K562 (cell line): ENCODE data around the gene CYTH1. TPM values are rescaled to one million over a fixed set of nuclear protein-coding genes. Genes with fewer than 3 reads are reported as not detected.

ENCODE experiments used
- ATAC-seq: fragments of 200-7000 bp; cut with Tn5 transposase; 3 replicates; pipeline ENCODE4 v1.9.1; 2020; ENCODE audit warnings: moderate library complexity
- BruUV-seq: library from RNA; stranded (reverse); fragments of 400-500 nt; replicated peaks from 2 replicates; lab custom pipeline; 2021; lab: Mats Ljungman, UMichigan
- CTCF ChIA-PET: fragments of 300-600 bp; formaldehyde crosslinking; extraction: SDS; loops from one replicate; lab custom pipeline; 2021; ENCODE audit warnings: low intra/inter-chr PET ratio; lab: Yijun Ruan, JAX
- POLR2A ChIA-PET: fragments of 300-600, 350-650 bp; sonication (Branson Sonifier 250); formaldehyde crosslinking; extraction: SDS; loops from one replicate; lab custom pipeline; 2021; ENCODE audit warnings: antibody characterized with exemption, inconsistent platforms; lab: Yijun Ruan, JAX
- DNase-seq, 4 experiments: peaks; one replicate each; pipeline versions ENCODE4 v3.0.0 to v3.0.0-alpha.2; 2011 to 2018; ENCODE audit warnings: low spot score in 3 of 4, mixed read lengths in 3 of 4; ENCODE audit errors: extremely low read depth in 1 of 4
- FAIRE-seq: peaks from 2 replicates; lab custom pipeline; 2011; peaks lifted over from hg19 to GRCh38; lab: Jason Lieb, UNC
- H2AFZ ChIP-seq: 2 replicates; pipeline ENCODE4 v1.6.0; 2011; ENCODE audit warnings: low read depth, low read length, control low read depth, inconsistent platforms
- H3K27ac ChIP-seq: fragments of 200-600 bp; 3 replicates; pipeline ENCODE4 v1.8.0; 2011; ENCODE audit warnings: low read depth, mild to moderate bottlenecking, control low read depth, inconsistent platforms, low read length, moderate library complexity, mixed read lengths; ENCODE audit errors: extremely low read depth
- H3K27me3 ChIP-seq, 2 experiments: fragments of 300-600 bp in 1 of 2; 2 replicates in 1 of 2; 3 replicates in 1 of 2; pipeline versions ENCODE4 v1.6.0 to v1.8.0; 2011; ENCODE audit warnings: inconsistent platforms in 2 of 2, low read length in 2 of 2, mild to moderate bottlenecking in 1 of 2, mixed read lengths in 1 of 2, moderate library complexity in 1 of 2; ENCODE audit not compliant: control insufficient read depth in 2 of 2, insufficient read depth in 2 of 2
- H3K36me3 ChIP-seq: fragments of 300-600 bp; 3 replicates; pipeline ENCODE4 v1.8.0; 2011; ENCODE audit warnings: mild to moderate bottlenecking, low read length, inconsistent platforms; ENCODE audit not compliant: control insufficient read depth, insufficient read depth
- H3K4me1 ChIP-seq, 2 experiments: fragments of 200-600 bp in 1 of 2; replicated peaks in 1 of 2; 2 replicates in 1 of 2; 3 replicates in 1 of 2; pipeline versions ENCODE4 v1.5.1 to v1.8.0; 2011; ENCODE audit warnings: inconsistent platforms in 2 of 2, low read length in 2 of 2, mild to moderate bottlenecking in 1 of 2, mixed read lengths in 1 of 2, moderate library complexity in 1 of 2; ENCODE audit not compliant: control insufficient read depth in 2 of 2, insufficient read depth in 2 of 2
- H3K4me2 ChIP-seq: 2 replicates; pipeline ENCODE4 v1.6.1; 2011; ENCODE audit warnings: low read length, control low read depth, inconsistent platforms, mixed read lengths; ENCODE audit not compliant: insufficient read depth
- H3K4me3 ChIP-seq: fragments of 200-600 bp; sonication (generic), shearing (Covaris generic); 2 replicates; pipeline ENCODE4 v1.5.1; 2016; ENCODE audit warnings: control low read depth, inconsistent platforms
- H3K79me2 ChIP-seq: fragments of 200-600 bp; 3 replicates; pipeline ENCODE4 v1.8.0; 2011; ENCODE audit warnings: low read length, inconsistent platforms; ENCODE audit not compliant: control insufficient read depth, insufficient read depth
- H3K9ac ChIP-seq, 2 experiments: 2 replicates each; pipeline versions ENCODE4 v1.6.0 to v1.6.1; 2011; ENCODE audit warnings: low read depth in 2 of 2, low read length in 2 of 2, control low read depth in 1 of 2, inconsistent platforms in 1 of 2, mild to moderate bottlenecking in 1 of 2, mixed read lengths in 1 of 2; ENCODE audit not compliant: insufficient read depth in 1 of 2
- H3K9me1 ChIP-seq: one replicate; pipeline ENCODE4 v1.6.0; 2011; ENCODE audit warnings: inconsistent platforms, mild to moderate bottlenecking, low read length, moderate library complexity; ENCODE audit not compliant: control insufficient read depth, insufficient read depth
- H3K9me3 ChIP-seq: replicated peaks from 2 replicates; pipeline ENCODE4 v1.5.1; 2011; ENCODE audit warnings: low read depth, low read length, inconsistent platforms; ENCODE audit not compliant: control insufficient read depth, insufficient read depth
- H4K20me1 ChIP-seq: replicated peaks from 2 replicates; pipeline ENCODE4 v1.6.1; 2011; ENCODE audit warnings: low read length, inconsistent platforms, mixed read lengths; ENCODE audit not compliant: control insufficient read depth, insufficient read depth
- CREB3 ChIP-seq: fragments of 450-650 bp; conservative IDR thresholded peaks from 2 replicates; pipeline ENCODE4 v1.6.1; 2016; ENCODE audit warnings: missing genetic modification characterization, low read depth, mild to moderate bottlenecking, missing compliant biosample characterization, moderate library complexity
- MEF2A ChIP-seq: IDR thresholded peaks from 2 replicates; pipeline ENCODE4 v1.6.1; 2011; ENCODE audit warnings: low read depth, mild to moderate bottlenecking, low read length, moderate library complexity; ENCODE audit not compliant: control insufficient read depth
- NR0B1 ChIP-seq: fragments of 450-650 bp; IDR thresholded peaks from one replicate; pipeline ENCODE4 v1.6.1; 2018; ENCODE audit warnings: mild to moderate bottlenecking, moderate library complexity; ENCODE audit not compliant: partially characterized antibody
- U2AF2 ChIP-seq: fragments of 200-400 bp; formaldehyde crosslinking; optimal IDR thresholded peaks from 2 replicates; pipeline ENCODE3; 2017; ENCODE audit warnings: low read depth, mild to moderate bottlenecking, low read length
- WGBS: fragments of 100-300 bp; shearing (Covaris generic); methylation state at CpG from one replicate; pipeline ENCODE4 v1.1.6; 2016; ENCODE audit warnings: low coverage, mixed read lengths; ENCODE audit not compliant: insufficient coverage; ENCODE audit errors: missing lambda C conversion rate; 5-methylcytosine and 5-hydroxymethylcytosine counted together
- in situ Hi-C: fragments of 300-500 bp; cut with MboI; formaldehyde crosslinking; loops from 4 replicates; pipeline ENCODE4 v1.15.0; 2018; ENCODE audit warnings: inconsistent platforms, mixed read lengths
- intact Hi-C: fragments of 100-400 bp; cut with micrococcal nuclease; formaldehyde crosslinking; loops from 2 replicates; pipeline ENCODE4 v1.14.2; 2022
- polyA plus RNA-seq, 8 experiments: library from polyadenylated mRNA; depleted of rRNA in 4 of 8; stranded (reverse) in 5 of 8; unstranded in 3 of 8; fragments of >200 nt; fragmentation: Nextera tagmentation in 2 of 8; fragmentation: Illumina TruSeq in 1 of 8; extraction: Ambion mirVana in 2 of 8; extraction: Trizol in 1 of 8; gene quantifications; 2 replicates each; pipeline versions ENCODE4 v1.2.1 to v1.2.3, GENCODE V29; 2011 to 2014; ENCODE audit warnings: inconsistent platforms in 1 of 8, missing spikeins in 1 of 8
- total RNA-seq, 7 experiments: library from RNA; depleted of rRNA in 6 of 7; stranded (reverse); fragments of >200 nt in 6 of 7; fragmentation: Illumina TruSeq in 2 of 7; extraction: Trizol in 2 of 7; gene quantifications; 2 replicates each; pipeline versions ENCODE4 v1.2.1 to v1.2.3, GENCODE V29; 2011 to 2021; ENCODE audit warnings: low replicate concordance in 1 of 7
- TF ChIP-seq, protein P1 (sequence below): fragments of 250-450 bp; sonication (Bioruptor Pico); IDR thresholded peaks from 2 replicates; pipeline ENCODE4 v1.5.0; 2021

CYTH1 gene
- total and polyA plus RNA-seq, 9 of the 15 experiments (the other 6 are each of a cell fraction or from before 2014, with no cell fraction given) = 0.52 to 27.7 (median 16.8) TPM

DNA sequence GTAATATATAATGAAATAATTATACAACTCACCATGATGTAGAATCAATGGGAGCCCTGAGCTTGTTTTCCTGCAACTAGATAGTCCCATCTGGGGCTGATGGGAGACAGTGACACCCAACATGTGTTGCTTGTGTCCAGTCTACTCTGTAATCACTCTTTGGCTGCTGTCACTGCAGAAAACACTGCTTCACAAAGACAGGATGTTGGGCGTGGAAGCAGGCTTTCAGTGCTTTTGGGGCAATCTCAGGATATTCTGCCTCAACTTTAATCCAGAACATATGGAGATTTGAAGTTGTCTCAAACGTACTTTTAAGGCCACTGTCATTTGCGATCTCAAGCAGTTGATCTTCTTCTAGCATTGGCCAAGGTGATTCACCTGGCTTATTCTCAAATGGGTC, 94.9 kb downstream of the CYTH1 start (continued):
- TF ChIP-seq CREB3 = no peak

DNA sequence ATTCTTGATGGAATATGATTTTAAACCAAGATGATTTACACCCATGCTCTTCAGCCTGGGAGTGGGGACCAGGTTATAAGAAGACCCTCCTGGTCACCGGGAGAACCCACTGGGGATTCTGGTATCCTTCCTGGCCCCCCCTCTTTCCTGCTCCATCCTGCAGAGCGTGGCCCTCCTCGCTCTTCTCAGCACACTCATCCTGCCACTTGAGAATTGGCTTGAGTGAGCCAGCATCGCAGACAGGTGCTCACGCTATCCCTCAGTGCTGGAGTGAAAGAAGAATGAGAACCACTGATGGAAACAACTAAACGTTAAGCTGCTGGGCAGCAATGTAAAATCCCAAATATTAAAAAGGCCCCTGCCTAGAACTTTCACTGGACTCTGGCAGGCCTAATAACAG, 98.0 kb downstream of the CYTH1 start:
- no peak overlapping the region for H2AFZ ChIP-seq
- intact Hi-C loops (no loop called here), in situ Hi-C loops (no loop called here)
- 77% methylated on average over 6 of the region's 6 CpGs for WGBS
- FAIRE-seq (no peak), ATAC-seq (no peak)
- no peak overlapping the region for H3K9ac ChIP-seq
- H3K9me1 ChIP-seq = no peaks in the 10 kb centered on the region
- H3K4me1 ChIP-seq = no peaks in the 10 kb centered on the region
- TF ChIP-seq U2AF2 = no peak
- TF ChIP-seq, protein P1, sequence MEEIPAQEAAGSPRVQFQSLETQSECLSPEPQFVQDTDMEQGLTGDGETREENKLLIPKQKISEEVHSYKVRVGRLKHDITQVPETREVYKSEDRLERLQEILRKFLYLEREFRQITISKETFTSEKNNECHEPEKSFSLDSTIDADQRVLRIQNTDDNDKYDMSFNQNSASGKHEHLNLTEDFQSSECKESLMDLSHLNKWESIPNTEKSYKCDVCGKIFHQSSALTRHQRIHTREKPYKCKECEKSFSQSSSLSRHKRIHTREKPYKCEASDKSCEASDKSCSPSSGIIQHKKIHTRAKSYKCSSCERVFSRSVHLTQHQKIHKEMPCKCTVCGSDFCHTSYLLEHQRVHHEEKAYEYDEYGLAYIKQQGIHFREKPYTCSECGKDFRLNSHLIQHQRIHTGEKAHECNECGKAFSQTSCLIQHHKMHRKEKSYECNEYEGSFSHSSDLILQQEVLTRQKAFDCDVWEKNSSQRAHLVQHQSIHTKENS (CRISPR knock-in tag) = no peak
- TF ChIP-seq NR0B1 = no peak
- no peak for TF ChIP-seq MEF2A
- TF ChIP-seq, all 486 proteins: peak for 0
- no peak overlapping the region for H3K4me2 ChIP-seq
- H3K27me3 ChIP-seq = no peaks in the 10 kb centered on the region
- ChIA-PET CTCF (no interaction called here), POLR2A (no interaction called here)
- peaks cover 21% of the 10 kb centered on the region; the same call in 2 of the 3 replicates for H3K36me3 ChIP-seq
- H3K79me2 ChIP-seq = no peaks in the 10 kb centered on the region
- no peak for DNase-seq
- no peak overlapping the region for H3K4me3 ChIP-seq
- no TSS peak for BruUV-seq
- H3K9me3 ChIP-seq = no peaks in the 10 kb centered on the region
- no peak overlapping the region for H3K27ac ChIP-seq
- no peaks in the 10 kb centered on the region for H4K20me1 ChIP-seq
